ENCODE measurements around the gene CR2.
"Not testable (repeated sequence)": the region's sequence is repeated elsewhere in the genome, so short reads cannot be mapped to it uniquely, and the experiment has no call there.

The CR2 gene

GRCh38 chr1:207493212-207493611 is 39.1 kb downstream of the CR2 start:
- no peak overlapping the region for H3K4me3 ChIP-seq (ENCODE audit: low read depth, low read length)
- TF ChIP-seq CTCF (IDR thresholded peaks at IDR 0.05; ENCODE audit: control insufficient read depth, extremely low read depth, insufficient read depth) = no peak
- no peak for DNase-seq (ENCODE audit: low read depth)

GRCh38 chr1:207494171-207494570 is 40.0 kb downstream of the CR2 start:
- H3K4me3 ChIP-seq (ENCODE audit: low read depth, low read length) = no peak overlapping the region
- no peak for DNase-seq (ENCODE audit: low read depth)
- TF ChIP-seq CTCF (IDR thresholded peaks at IDR 0.05; ENCODE audit: control insufficient read depth, extremely low read depth, insufficient read depth) = no peak

- TF ChIP-seq CTCF (IDR thresholded peaks at IDR 0.05; ENCODE audit: control insufficient read depth, extremely low read depth, insufficient read depth) = 0 out of 2 replicates have a peak, but pooled peaks have one; percentile 2
- not testable (repeated sequence) for H3K4me3 ChIP-seq (ENCODE audit: low read depth, low read length)
Observed at GRCh38 chr1:207495281-207495680, 41.2 kb downstream of the CR2 start.

GRCh38 chr1:207495801-207496792 is 42.0 kb downstream of the CR2 start, which contains the start of gene CR1:
CR1 (plus strand) TSS chr1:207496157; CDS start chr1:207496268, 111 bp downstream.
- TF ChIP-seq CTCF (IDR thresholded peaks at IDR 0.05; ENCODE audit: control insufficient read depth, extremely low read depth, insufficient read depth) = no peak
- no peak within 1 kb of the TSS for H3K4me3 ChIP-seq (ENCODE audit: low read depth, low read length)
- no peak for DNase-seq (ENCODE audit: low read depth)

More at GRCh38 chr1:207495281-207495680, 41.2 kb downstream of the CR2 start:
- DNase-seq (ENCODE audit: low read depth) = not testable (repeated sequence)

- no peak overlapping the region for H3K4me3 ChIP-seq (ENCODE audit: low read depth, low read length)
- DNase-seq (ENCODE audit: low read depth) = no peak
- no peak for TF ChIP-seq CTCF (IDR thresholded peaks at IDR 0.05; ENCODE audit: control insufficient read depth, extremely low read depth, insufficient read depth)
Observed at GRCh38 chr1:207497941-207498340, 43.8 kb downstream of the CR2 start.

GRCh38 chr1:207499573-207499972 is 45.4 kb downstream of the CR2 start:
- peak; percentile 32 for DNase-seq (ENCODE audit: low read depth)
- H3K4me3 ChIP-seq (ENCODE audit: low read depth, low read length) = no peak overlapping the region
- peak; percentile 87 for TF ChIP-seq CTCF (IDR thresholded peaks at IDR 0.05; ENCODE audit: control insufficient read depth, extremely low read depth, insufficient read depth)

All from LNCaP clone FGC (cell line).